IPS-NIHi7 (cell line): ENCODE measurements around the gene CCDC61.
A peak's percentile ranks its signal among the peaks of the same experiment; 100 is the strongest.

Experiments used
- DNase-seq: peaks from one replicate; pipeline ENCODE4 v3.0.0; 2012; ENCODE audit warnings: mixed read lengths; ENCODE audit errors: extremely low spot score

CCDC61 gene

DNA sequence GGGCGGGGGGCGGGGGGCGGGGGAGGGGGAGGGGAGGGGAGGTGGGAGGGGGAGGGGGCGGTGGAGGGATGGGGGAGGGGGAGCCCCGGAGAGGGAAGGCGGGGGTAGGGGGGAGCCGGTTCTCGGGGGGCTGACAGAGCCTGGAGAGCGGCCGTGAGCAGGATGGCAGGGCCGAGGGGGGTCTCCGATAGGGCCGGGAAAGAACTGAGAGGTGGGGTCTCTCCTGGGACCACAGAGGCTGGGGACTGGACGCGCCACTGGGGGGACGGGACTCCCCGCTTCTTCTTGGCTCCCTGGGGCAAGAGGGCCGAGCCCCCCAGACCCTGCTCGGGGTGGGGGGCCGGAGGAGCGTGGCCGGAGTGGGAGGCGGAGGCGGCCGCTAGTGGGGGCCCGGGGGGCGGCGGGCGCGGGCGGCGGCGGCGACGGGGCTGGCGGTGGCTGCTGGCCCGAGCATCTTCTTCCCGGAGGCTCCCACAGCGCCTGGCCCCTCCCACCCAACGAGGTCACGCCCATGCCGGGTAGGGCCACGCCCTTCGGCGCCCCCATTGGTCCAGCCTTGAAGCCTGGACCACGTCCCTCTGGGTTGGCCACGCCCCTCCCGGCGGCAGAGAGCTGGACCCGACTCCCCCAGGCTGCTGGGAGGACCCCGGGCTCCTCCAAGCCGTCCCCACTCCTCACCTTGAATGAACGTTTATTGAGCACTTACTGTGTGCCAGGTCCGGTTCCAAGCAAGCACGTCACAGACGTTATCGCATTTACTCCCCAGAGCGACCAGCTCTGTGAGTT is 21.5 kb upstream of the CCDC61 start, which contains the start of gene NOVA2:
NOVA2 (minus strand) TSS at position 313 of the 786 bp plus-strand sequence. CDS start 514 bp downstream, outside the sequence.
- DNase-seq, result peak; percentile 100

DNA sequence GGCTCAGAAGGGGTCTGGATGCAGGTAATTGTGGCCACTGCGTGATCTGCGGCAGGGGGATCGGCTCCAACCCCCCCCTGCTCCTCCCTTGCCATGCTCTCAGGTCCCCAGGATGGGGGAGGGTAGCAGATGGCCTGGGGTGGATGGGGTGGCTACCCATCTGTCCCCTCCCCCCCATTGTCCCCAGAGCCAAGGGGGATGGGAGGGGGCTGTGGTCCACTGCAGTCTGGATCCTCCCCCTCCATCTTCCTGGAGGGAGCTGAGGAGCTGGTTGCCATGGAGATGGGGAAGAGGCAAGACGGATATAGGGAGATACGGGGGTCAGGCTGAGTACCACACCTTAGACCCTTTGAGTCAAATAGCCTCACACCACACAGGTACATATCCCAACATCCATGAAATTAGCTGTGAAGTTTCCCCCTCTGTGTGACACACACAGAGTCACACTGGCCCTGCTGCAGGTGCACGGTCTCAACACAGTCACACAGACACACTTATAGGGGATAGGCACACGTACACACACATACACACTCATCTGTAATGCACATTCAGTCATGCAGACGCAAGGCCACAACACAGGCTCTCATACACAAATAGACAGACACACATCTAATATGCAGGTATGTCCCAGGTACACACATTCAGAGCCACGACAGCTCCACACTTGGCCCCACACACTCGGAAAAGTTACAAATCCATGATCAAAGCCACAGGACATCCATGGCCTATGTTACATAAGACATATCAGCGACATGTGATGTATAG is 19.8 kb upstream of the CCDC61 start:
- no peak for DNase-seq

DNA sequence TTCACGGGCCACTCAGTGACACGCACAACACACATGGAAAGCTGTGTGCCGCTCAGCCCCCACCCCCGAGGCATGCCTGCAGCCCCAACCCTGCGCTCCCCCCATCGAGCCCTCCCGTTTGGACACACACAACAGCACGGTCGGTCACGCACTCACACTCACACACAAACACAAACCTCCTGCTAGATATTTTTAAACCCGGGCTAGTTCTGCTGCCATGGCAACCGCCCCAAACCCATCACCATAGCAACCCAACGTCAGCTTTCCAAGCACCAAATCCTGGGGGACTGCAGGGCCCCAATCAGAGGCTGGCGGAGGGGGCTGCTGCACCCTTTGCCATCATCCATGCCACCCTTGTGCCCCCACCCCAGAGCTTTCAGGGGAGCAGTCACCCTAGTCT is 19.1 kb upstream of the CCDC61 start:
- no peak for DNase-seq

DNA sequence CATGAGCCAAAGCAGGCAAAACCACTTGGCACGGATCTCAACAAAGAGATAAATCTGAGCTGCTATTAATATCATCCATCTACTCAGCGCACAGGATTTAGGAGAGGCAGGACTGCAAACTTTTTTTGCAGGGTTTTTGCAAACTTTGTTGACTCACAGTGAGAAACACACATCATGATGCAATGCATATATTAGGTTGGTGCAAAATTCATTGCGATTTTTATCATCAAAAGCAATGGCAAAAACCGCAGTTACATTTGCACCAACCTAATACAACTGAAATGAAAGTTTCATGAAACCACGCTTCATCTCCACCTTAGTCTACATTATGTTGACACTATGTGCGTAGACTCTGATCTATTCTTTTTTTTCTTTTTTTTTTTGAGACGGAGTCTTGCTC is 17.1 kb upstream of the CCDC61 start:
- DNase-seq, result no peak

DNA sequence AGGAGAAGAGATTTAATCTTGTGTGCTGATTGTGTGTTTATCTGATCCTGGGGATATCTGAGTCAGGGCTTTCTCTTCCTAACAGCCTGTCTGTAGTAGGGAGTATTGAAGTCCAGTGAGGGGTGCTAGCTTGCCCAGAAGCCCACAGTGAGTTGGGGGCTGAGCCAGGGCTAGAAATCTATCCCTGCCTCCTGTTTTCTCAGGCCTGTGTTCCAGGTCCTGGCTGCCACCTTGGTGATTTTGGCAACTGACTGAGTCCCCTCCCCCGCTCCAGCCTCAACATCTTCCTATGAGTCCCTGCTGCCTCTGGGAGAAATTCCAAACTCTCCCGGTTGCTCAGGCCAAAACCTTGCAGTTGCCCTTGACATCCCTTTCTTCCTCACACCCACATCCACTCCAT is 13.9 kb upstream of the CCDC61 start:
- DNase-seq, result no peak

DNA sequence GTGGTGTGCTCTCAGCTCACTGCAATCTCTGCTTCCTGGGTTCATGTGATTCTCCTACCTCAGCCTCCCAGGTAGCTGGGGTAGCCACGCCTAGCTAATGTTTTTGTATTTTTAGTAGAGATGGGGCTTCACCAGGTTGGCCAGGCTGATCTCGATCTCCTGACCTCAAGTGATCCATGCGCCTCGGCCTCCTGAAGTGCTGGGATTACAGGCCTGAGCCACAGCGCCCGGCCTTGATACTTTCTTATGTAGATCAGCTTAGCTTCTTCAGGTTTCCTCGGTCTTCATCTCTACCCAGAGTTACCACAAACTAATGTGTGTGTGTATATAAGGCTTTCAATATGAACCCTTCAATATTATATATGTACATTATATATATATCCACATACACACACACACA is 9.9 kb upstream of the CCDC61 start:
- DNase-seq, result no peak

DNA sequence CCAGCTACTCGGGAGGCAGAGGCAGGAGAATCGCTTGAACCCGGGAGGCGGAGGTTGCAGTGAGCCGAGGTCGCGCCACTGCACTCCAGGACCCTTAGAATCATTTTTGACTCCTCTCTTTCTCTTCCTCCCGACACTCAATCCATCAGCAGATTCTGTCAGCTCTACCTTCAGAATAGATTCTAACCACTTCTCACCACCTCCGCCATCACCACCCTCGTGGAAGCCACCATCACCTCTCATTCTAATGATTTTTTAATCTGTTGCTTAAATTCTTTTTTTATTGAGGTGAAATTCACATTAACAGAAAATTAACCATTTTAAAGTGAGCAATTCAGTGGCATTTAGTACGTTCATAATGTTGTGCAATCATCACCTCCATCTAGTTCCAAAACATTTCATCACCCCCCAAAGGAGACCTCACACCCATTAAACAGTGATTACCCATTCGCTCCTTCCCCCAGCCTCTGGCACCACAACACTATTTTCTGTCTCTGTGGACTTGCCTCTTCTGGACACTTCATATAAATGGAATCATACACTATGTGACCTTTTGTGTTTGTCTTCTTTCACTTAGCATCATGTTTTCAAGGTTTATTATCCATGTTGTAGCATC is 5.0 kb upstream of the CCDC61 start:
- no peak for DNase-seq

DNA sequence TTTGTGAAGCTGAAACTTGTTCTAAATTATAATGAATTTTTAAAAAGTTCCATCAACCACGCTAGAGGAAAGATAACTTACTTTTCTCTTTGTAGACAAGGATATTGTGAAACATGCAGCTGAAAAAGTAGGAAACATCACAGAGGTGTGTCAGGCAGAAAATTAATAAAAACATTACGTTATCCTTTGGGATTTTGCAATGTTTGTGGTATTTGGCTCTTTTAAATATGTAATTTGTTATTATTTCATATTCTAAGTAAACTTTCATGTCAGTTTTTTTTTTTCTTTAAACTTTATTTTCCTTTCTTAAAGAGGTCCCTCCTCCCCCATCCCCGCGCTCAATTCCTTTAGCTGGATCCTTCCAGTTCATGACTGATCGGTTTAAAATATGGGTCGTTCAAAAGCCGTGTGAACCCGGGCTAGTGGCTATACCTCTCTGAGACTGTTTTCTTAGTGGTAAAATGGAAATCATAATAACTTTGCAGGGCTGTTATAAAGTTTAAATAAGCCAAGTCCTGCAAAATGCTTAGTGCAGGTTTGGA is 740 bp upstream of the CCDC61 start:
- no peak for DNase-seq

DNA sequence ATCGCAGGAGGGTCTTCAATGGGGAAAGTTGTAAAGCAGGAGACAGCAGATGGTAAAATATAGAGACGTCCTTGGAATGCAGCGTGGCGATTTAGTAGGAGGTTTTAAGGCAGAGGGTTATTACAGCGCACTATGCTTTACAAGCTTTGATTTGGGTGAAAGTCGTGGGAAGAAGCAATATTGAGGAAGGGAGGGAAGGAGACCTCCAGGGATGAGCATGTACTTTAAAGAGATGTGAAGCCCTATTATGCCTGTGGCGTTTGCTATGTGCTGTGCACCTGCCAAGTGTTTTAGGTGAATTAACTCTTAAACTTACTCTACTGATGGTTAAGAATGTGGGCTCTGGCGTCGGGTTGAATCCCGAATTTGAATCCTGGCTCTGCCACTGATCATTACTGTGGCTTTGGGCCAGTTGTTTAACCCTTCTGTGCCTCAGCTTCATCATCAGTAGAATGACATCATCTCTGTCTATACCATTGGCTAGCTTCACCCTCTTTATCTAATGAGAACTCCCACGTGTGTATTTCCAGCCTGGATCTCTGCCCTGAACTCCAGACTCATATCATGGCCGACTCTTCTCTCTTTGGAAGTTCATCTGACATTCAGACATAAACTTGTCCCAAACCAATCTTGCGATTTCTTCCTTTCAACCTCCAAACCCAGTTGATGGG is 583 bp downstream of the CCDC61 start:
- no peak for DNase-seq

DNA sequence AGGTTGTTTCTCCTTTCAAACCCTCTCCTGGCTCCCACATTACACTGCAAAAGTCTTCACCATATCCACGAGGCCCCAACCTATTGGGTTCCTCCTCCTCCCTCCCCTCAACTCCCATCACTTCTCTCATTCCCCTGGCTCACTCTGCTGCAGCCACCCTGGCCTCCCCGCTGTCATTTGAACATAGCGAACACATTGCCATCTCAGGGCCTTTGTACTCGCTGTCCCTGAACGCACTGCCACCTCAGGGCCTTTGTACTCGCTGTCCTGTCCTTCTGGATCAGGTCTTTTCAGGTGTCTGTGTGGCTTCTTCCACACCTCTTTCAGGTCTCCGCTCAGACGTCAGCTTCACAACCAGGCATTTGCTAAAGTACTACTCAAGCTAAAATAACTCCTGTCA is 1.7 kb downstream of the CCDC61 start:
- DNase-seq, result no peak

DNA sequence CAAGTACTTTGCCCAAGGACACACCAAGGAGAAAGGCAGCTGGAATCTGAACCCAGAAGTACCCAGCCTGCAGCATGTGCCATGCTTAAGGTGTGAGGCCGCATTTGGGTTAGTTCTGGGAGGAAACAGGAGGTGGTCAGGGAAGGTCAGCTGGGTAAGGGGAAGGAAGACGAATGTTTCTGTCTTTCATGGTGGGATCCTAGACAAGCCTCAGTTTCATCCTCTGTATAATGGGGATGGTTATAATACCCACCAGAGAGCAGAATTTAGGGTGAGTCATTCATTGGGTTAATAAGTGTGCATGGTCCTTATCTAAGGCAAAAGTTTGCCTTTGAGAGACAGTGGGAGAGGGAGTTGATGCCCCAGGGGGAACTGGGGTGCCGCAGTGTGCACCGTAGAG is 3.6 kb downstream of the CCDC61 start:
- DNase-seq, result no peak

DNA sequence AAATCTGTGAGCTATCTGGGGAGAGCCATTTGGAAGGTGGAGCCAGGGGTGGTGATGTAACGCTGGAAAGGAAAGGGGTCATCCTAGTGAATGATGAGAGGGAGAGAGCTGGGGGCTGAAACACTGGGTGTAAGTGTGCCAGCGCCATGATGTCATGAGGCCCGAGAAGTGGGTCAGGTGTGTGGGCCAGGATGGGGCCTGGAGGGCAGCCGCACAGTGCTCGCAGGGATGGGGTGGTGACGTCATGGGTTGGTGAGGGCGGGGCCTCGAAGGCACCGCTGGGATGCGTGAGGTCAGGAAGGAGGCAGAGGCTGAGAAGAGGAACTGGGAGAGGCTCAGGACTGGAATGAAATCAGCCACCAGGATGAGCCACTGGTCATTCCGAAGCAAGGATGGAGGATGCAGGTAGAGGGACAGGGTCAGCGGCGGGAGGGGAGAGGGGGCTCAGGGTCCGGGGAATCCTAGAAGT is 4.4 kb downstream of the CCDC61 start:
- peak; percentile 70 for DNase-seq

DNA sequence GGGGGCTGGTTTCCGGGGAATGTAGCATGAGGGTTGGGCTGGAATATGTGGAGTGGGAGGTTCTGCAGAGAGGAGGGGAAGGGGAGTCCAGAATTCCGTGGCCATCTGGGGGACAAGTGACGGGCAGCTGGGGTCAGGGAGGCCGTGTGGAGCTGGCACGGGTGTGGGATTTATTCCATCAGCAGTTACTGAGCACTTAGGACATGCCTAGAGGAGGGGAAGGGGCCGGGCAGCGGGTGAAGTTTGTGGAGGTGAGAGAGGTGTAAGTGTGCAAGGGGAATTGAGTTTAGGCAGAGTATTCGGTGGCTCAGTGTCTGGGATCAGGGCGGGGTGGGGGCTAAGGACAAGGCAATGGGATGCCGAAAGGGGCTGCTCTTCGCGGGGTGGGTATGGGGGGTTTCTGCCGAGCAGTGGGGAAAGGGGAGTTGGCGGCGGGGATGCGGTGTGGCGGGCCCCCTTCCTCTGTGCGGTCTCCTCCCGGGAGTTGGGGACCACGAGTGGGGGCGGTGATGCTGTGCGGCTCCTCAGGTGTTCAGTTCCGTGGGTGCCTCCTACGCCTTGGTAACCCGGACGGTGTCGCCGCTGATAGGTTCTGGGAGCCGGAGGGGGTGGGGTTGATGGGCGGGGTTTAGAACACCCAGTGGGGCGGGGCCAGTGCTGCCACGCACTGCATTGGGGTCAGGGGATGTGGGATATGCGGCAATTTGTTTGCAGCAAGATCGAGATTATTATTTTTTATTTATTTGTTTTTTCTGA is 5.4 kb downstream of the CCDC61 start:
- peak; percentile 87 for DNase-seq

DNA sequence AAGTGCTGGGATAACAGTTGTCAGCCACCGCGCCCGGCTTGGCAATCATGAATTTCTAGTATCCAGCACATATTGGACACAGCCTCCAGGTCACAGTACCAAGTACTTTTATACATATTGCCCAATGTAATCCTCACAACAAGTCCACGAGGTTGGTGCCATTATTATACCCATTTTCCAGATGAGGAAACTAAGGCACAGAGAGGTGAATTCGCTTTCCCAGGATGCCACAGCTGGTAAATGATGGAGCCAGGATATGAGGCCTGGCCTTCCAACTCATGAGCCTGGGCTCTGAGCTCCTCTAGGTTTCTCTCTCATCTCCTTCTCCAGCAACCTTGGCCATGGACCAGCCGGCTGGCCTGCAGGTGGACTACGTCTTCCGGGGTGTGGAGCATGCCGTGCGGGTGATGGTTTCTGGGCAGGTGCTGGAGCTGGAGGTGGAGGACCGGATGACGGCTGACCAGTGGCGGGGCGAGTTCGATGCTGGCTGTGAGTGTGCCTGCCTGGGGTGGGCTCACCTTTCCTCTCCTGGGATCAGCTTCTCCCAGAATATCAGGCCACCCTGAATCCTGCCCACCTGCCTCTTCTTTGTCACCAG is 7.5 kb downstream of the CCDC61 start:
- DNase-seq, result no peak

DNA sequence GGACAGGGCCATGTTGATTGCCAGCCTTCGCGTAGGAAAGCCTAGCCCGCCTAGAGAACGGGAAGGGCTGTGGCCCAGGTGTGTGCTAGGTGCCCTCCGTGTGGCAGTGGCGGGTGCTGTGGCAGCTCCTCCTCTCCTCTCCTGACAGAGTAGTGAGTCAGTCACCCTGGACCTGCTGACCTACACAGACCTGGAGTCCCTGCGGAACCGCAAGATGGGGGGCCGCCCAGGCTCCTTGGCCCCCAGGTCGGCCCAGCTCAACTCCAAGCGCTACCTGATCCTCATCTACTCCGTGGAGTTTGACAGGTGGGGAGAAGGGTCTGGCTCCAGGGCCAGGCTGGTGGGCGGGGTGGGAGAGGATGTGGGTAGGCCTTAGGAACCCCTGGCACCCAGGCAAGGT is 11.1 kb downstream of the CCDC61 start:
- DNase-seq, result no peak

DNA sequence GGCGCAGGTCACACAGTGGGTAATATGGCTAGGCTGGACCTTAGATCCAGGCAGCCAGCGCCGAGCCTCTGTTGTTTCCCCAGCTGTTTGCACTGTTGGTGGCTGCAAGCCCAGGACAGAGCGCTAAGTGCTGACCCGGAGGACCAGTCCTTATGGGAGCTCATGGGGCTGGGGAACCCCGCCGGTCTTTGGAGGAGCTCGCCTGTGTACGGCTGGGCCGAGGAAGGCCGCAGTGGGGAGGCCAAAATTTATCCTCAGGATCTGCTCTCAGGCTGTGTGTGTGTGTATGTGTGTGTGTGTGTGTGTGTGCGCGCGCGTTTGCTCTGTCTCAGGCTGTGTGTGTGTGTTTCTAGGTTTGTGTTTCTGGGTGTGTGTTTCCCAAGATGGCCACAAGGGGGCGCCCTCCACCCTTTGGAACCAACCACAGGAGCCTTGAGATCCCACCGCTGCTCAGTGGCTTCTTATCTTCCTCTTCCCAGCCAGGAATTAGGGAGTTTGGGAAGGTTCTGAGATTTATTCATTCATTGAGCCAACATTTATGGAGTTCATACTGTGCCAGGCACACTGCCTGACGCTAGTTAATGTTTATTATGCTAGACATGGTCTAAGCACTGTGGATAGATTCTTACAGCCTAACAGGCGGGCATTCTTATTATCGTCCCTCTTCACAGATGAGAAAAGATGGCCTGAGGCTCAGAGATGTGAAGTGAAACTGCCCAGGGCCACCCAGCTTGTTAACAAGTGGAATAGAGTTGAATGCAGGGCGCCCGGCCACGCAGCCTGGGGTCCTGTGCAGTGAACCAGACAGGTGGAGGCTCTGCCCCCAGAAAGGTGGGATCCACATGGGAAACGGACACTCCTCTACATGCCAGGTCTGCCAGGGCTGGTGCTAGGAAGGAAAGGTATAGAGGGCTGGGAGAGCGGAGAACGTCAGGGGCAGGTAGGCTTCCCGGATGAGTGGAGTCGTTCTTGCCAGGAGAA is 14.6 kb downstream of the CCDC61 start:
- peak; percentile 78 for DNase-seq

DNA sequence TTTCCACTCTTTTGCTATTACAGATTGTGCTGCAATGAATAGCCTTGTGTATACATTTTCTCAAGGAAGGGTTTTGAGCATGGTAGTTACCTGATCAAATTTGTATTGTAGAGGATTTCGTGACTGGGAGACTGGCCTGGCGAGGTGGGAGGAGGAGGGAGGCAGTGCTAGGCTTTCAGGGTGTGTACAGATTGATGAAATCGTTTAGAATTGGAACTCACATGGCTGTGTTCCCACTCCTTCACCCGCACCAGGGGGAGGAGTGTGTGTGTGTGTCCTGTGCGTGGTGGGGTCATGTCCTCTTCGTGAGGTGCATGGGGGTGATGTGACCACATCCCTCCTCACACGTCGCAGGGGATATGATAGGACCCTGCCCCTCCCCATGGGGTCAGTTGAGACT is 19.3 kb downstream of the CCDC61 start:
- no peak for DNase-seq

DNA sequence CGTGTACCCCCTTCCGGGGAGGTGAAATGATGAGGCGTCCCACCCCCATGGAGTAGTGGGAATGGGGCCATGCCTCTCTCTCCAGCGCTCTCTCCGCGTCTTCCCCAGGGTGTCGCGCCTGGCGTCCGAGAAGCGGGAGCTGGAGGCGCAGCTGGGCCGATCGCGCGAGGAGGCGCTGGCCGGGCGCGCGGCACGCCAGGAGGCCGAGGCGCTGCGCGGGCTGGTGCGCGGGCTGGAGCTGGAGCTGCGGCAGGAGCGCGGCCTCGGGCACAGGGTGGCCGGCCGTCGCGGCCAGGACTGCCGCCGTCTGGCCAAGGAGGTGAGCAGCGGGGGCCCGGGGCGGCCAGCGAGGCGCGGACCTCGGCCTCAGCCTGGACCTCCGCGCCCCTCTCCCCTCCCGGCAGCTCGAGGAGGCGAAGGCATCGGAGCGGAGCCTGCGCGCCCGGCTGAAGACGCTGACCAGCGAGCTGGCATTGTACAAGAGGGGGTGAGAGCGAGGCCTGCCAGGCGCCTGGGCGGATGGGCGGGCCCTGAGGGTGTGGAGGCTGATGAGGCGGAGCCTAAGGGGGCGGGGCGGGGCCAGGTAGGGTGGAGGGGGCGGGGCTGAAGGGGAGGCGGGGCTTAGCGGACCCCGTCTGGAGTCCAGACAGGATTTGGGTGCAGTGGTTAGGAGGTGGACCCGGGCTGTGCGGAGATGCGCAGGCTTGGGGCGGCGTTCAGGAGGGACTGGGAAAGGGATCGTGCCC is 19.8 kb downstream of the CCDC61 start:
- DNase-seq, result peak; percentile 90
